OCI-LY7 (cell line): ENCODE measurements around the gene MYO7A.

Experiments used
- CTCF ChIP-seq: fragments of 200-600 bp; sonication (generic); conservative IDR thresholded peaks from 2 replicates; pipeline ENCODE4 v1.5.1; 2014; ENCODE audit warnings: mild to moderate bottlenecking, antibody characterized with exemption, low read length, moderate library complexity, mixed read lengths
- EZH2phosphoT487 ChIP-seq: fragments of 200-600 bp; sonication (generic); IDR thresholded peaks from 2 replicates; pipeline ENCODE4 v1.6.1; 2018; ENCODE audit warnings: low read depth, borderline replicate concordance, mild to moderate bottlenecking, mixed run types, antibody characterized with exemption, low read length, moderate library complexity, mixed read lengths

- TF ChIP-seq CTCF, result no peak
- TF ChIP-seq EZH2phosphoT487, result no peak
Measured at GRCh38 chr11:77093056-77093891, 34.8 kb upstream of the MYO7A start.
